GM19238 (cell line): Measurements from ENCODE around the gene QRFP.

Experiments
- DNase-seq: peaks from one replicate; pipeline ENCODE4 v3.0.0; 2011; ENCODE audit warnings: low spot score; ENCODE audit not compliant: insufficient read length

The QRFP gene

GRCh38 chr9:130890870-130891687 lies 5.5 kb downstream of the QRFP start:
- no peak for DNase-seq

- no peak for DNase-seq
These were observed 6.5 kb downstream of the QRFP start for GRCh38 chr9:130890124-130890523.

GRCh38 chr9:130888146-130888885 lies 8.3 kb downstream of the QRFP start:
- DNase-seq = no peak

- DNase-seq = no peak
These were observed 9.0 kb downstream of the QRFP start for GRCh38 chr9:130887494-130888144.

- DNase-seq = no peak
These were observed 9.6 kb downstream of the QRFP start for GRCh38 chr9:130886981-130887380.

- DNase-seq = no peak
These were observed 10.9 kb downstream of the QRFP start for GRCh38 chr9:130885484-130886375.

GRCh38 chr9:130884542-130885483 lies 11.8 kb downstream of the QRFP start:
- no peak for DNase-seq

GRCh38 chr9:130884111-130884531 lies 12.5 kb downstream of the QRFP start:
- DNase-seq = no peak

GRCh38 chr9:130883479-130883878 lies 13.1 kb downstream of the QRFP start:
- DNase-seq = no peak

GRCh38 chr9:130882696-130883225 lies 13.9 kb downstream of the QRFP start:
- no peak for DNase-seq

- DNase-seq = no peak
These were observed 15.1 kb downstream of the QRFP start for GRCh38 chr9:130881516-130881915.

GRCh38 chr9:130880599-130881220 lies 15.9 kb downstream of the QRFP start:
- no peak for DNase-seq

- no peak for DNase-seq
These were observed 16.7 kb downstream of the QRFP start for GRCh38 chr9:130879863-130880411.

- DNase-seq = no peak
These were observed 18.3 kb downstream of the QRFP start for GRCh38 chr9:130878295-130878694.

- DNase-seq = no peak
These were observed 19.3 kb downstream of the QRFP start for GRCh38 chr9:130877300-130877699.

GRCh38 chr9:130874783-130875182 lies 21.8 kb downstream of the QRFP start:
- no peak for DNase-seq

GRCh38 chr9:130873966-130874365 lies 22.6 kb downstream of the QRFP start:
- DNase-seq = no peak

GRCh38 chr9:130872912-130873503 lies 23.6 kb downstream of the QRFP start:
- DNase-seq = no peak

GRCh38 chr9:130872508-130872907 lies 24.1 kb downstream of the QRFP start:
- no peak for DNase-seq
